ENCODE data around the gene SLC27A4. TPM values are rescaled to one million over a fixed set of nuclear protein-coding genes. Genes with fewer than 3 reads are reported as not detected.

Gene SLC27A4
- total and polyA plus RNA-seq, 11 donors: 10.7 to 48.8 (median 23.2) TPM

GRCh38 chr9:128390150-128390812, 50.0 kb downstream of the SLC27A4 start:
- H3K9me3 ChIP-seq: no peaks in the 10 kb centered on the region
- intact Hi-C loops (cut with DNase I): no loop called here
- H3K27ac ChIP-seq: no peak overlapping the region
- no peak for DNase-seq
- H3K27me3 ChIP-seq: peaks cover 0 to 13% (median 0%) of the 10 kb centered on the region in 9 donors
- ATAC-seq: no peak
- no peak for TF ChIP-seq POLR2A (IDR thresholded peaks at IDR 0.05)
- TF ChIP-seq CTCF (IDR thresholded peaks at IDR 0.05): no peak
- H3K36me3 ChIP-seq: peaks cover 0 to 74% (median 44%) of the 10 kb centered on the region in 9 donors
- H3K4me1 ChIP-seq: peaks cover 0 to 9% (median 0%) of the 10 kb centered on the region in 12 donors
- 84 to 91% (median 88%) methylated on average over 11 of the region's 11 CpGs for WGBS, 4 donors
- no peak overlapping the region for H3K4me3 ChIP-seq

GRCh38 chr9:128390813-128391711, 50.7 kb downstream of the SLC27A4 start:
- ATAC-seq: no peak
- H3K27me3 ChIP-seq: peaks cover 0 to 19% (median 0%) of the 10 kb centered on the region in 9 donors
- no peak for TF ChIP-seq CTCF (IDR thresholded peaks at IDR 0.05)
- H3K4me3 ChIP-seq: no peak overlapping the region
- H3K36me3 ChIP-seq: peaks cover 0 to 67% (median 44%) of the 10 kb centered on the region in 9 donors
- 93 to 96% (median 95%) methylated on average over 8 of the region's 8 CpGs for WGBS, 4 donors
- DNase-seq: no peak
- H3K27ac ChIP-seq: no peak overlapping the region
- intact Hi-C loops (cut with DNase I): no loop called here
- no peaks in the 10 kb centered on the region for H3K9me3 ChIP-seq
- peaks cover 0 to 9% (median 0%) of the 10 kb centered on the region in 12 donors for H3K4me1 ChIP-seq

- Histone ChIP-seq H3K36me3 (peaks cover 0 to 61% (median 37%) of the 10 kb centered on the region in 9 donors), H3K27me3 (peaks cover 0 to 19% (median 0%) of the 10 kb centered on the region in 9 donors), H3K9me3 (no peaks in the 10 kb centered on the region), H3K27ac (no peak overlapping the region), H3K4me3 (no peak overlapping the region), H3K4me1 (peaks cover 0 to 11% (median 3%) of the 10 kb centered on the region in 12 donors)
- no peak for DNase-seq
- ATAC-seq: no peak
- 90 to 93% (median 91%) methylated on average over 21 of the region's 21 CpGs for WGBS, 4 donors
- TF ChIP-seq POLR2A (IDR thresholded peaks at IDR 0.05) (no peak), CTCF (IDR thresholded peaks at IDR 0.05) (no peak)
- intact Hi-C loops (cut with DNase I): no loop called here
Observed at GRCh38 chr9:128391956-128392301, 51.6 kb downstream of the SLC27A4 start.

Data from heart left ventricle (tissue), 16 donors.